MM.1S (cell line): ENCODE data around the gene DCAF15.
"Not testable (repeated sequence)": the region's sequence is repeated elsewhere in the genome, so short reads cannot be mapped to it uniquely, and the experiment has no call there.

Experiments
- DNase-seq: peaks from one replicate; pipeline ENCODE4 v3.0.0-alpha.2; 2015
- H2AFZ ChIP-seq: fragments of 300-600 bp; sonication (generic); 2 replicates; pipeline ENCODE4 v1.6.0; 2016; ENCODE audit warnings: antibody characterized with exemption, low read length
- H3F3A ChIP-seq: fragments of 300-600 bp; sonication (generic); 2 replicates; pipeline ENCODE4 v1.6.1; 2016; ENCODE audit warnings: mild to moderate bottlenecking, antibody characterized with exemption, low read length, moderate library complexity, mixed read lengths; ENCODE audit not compliant: insufficient read depth
- H3K27ac ChIP-seq: fragments of 300-600 bp; sonication (generic); 2 replicates; pipeline ENCODE4 v1.5.1; 2016; ENCODE audit warnings: mild to moderate bottlenecking, low read length
- H3K27me3 ChIP-seq: fragments of 300-600 bp; sonication (generic); replicated peaks from 2 replicates; pipeline ENCODE4 v1.6.0; 2016; ENCODE audit warnings: low read length; ENCODE audit not compliant: insufficient read depth
- H3K36me3 ChIP-seq: fragments of 300-600 bp; sonication (generic); replicated peaks from 2 replicates; pipeline ENCODE4 v1.6.1; 2016; ENCODE audit warnings: mild to moderate bottlenecking, low read length, mixed read lengths; ENCODE audit not compliant: insufficient read depth
- H3K4me1 ChIP-seq: fragments of 300-600 bp; sonication (generic); 2 replicates; pipeline ENCODE4 v1.6.1; 2016; ENCODE audit warnings: low read length, mixed read lengths
- H3K4me2 ChIP-seq: fragments of 300-600 bp; sonication (generic); 2 replicates; pipeline ENCODE4 v1.6.0; 2016; ENCODE audit warnings: low read depth, low read length
- H3K4me3 ChIP-seq: fragments of 300-600 bp; sonication (generic); 2 replicates; pipeline ENCODE4 v1.5.1; 2016; ENCODE audit warnings: low read length, mixed read lengths
- H3K79me2 ChIP-seq: fragments of 300-600 bp; sonication (generic); 2 replicates; pipeline ENCODE4 v1.6.1; 2016; ENCODE audit warnings: mixed run types, low read length, mixed read lengths
- H3K9ac ChIP-seq: fragments of 300-600 bp; sonication (generic); 2 replicates; pipeline ENCODE4 v1.6.1; 2016; ENCODE audit warnings: low read length, mixed read lengths
- H3K9me2 ChIP-seq: fragments of 300-600 bp; sonication (generic); replicated peaks from 2 replicates; pipeline ENCODE4 v1.6.1; 2016; ENCODE audit warnings: mild to moderate bottlenecking, low read length, mixed read lengths; ENCODE audit not compliant: insufficient read depth
- H3K9me3 ChIP-seq: fragments of 300-600 bp; sonication (generic); replicated peaks from 2 replicates; pipeline ENCODE4 v1.6.1; 2016; ENCODE audit warnings: mild to moderate bottlenecking, low read length, mixed read lengths; ENCODE audit not compliant: insufficient read depth
- H4K20me1 ChIP-seq: fragments of 300-600 bp; sonication (generic); 2 replicates; pipeline ENCODE4 v1.6.1; 2016; ENCODE audit warnings: mild to moderate bottlenecking, low read length, moderate library complexity, mixed read lengths; ENCODE audit not compliant: insufficient read depth
- EZH2 ChIP-seq: fragments of 300-600 bp; sonication (generic); optimal IDR thresholded peaks from 2 replicates; pipeline ENCODE3; 2017; ENCODE audit warnings: low read depth, mild to moderate bottlenecking, antibody characterized with exemption, low read length, mixed read lengths
- EZH2phosphoT487 ChIP-seq: fragments of 300-600 bp; sonication (generic); IDR thresholded peaks from 2 replicates; pipeline ENCODE4 v1.6.1; 2018; ENCODE audit warnings: antibody characterized with exemption, low read length
- TF ChIP-seq, protein P1 (sequence below): fragments of 300-600 bp; sonication (generic); IDR thresholded peaks from 2 replicates; pipeline ENCODE4 v1.5.1; 2016; ENCODE audit warnings: antibody characterized with exemption, low read length, mixed read lengths

The DCAF15 gene

GRCh38 chr19:13966684-13967128 is 14.4 kb downstream of the DCAF15 start:
- no peaks in the 10 kb centered on the region for H3K4me1 ChIP-seq
- DNase-seq, result no peak
- no peaks in the 10 kb centered on the region for H3K9me3 ChIP-seq
- H3K27me3 ChIP-seq, result no peaks in the 10 kb centered on the region
- H3K27ac ChIP-seq, result no peak overlapping the region
- no peak for TF ChIP-seq EZH2
- no peak for TF ChIP-seq EZH2phosphoT487
- TF ChIP-seq, protein P1, sequence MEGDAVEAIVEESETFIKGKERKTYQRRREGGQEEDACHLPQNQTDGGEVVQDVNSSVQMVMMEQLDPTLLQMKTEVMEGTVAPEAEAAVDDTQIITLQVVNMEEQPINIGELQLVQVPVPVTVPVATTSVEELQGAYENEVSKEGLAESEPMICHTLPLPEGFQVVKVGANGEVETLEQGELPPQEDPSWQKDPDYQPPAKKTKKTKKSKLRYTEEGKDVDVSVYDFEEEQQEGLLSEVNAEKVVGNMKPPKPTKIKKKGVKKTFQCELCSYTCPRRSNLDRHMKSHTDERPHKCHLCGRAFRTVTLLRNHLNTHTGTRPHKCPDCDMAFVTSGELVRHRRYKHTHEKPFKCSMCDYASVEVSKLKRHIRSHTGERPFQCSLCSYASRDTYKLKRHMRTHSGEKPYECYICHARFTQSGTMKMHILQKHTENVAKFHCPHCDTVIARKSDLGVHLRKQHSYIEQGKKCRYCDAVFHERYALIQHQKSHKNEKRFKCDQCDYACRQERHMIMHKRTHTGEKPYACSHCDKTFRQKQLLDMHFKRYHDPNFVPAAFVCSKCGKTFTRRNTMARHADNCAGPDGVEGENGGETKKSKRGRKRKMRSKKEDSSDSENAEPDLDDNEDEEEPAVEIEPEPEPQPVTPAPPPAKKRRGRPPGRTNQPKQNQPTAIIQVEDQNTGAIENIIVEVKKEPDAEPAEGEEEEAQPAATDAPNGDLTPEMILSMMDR, result no peak
- no peak overlapping the region for H3K4me2 ChIP-seq
- no peak overlapping the region for H3K9ac ChIP-seq
- no peaks in the 10 kb centered on the region for H3K79me2 ChIP-seq
- H3F3A ChIP-seq, result no peaks in the 10 kb centered on the region
- no peak overlapping the region for H2AFZ ChIP-seq
- no peak overlapping the region for H3K4me3 ChIP-seq
- H4K20me1 ChIP-seq, result no peaks in the 10 kb centered on the region
- H3K9me2 ChIP-seq, result no peaks in the 10 kb centered on the region
- H3K36me3 ChIP-seq, result no peaks in the 10 kb centered on the region

- not testable (repeated sequence) for H4K20me1 ChIP-seq, H3K27me3 ChIP-seq, H3K27ac ChIP-seq, H3K79me2 ChIP-seq, H3K36me3 ChIP-seq, H3K9ac ChIP-seq, H3K4me2 ChIP-seq, H3K4me3 ChIP-seq, H3F3A ChIP-seq, H3K9me2 ChIP-seq, H3K9me3 ChIP-seq, DNase-seq, H2AFZ ChIP-seq, H3K4me1 ChIP-seq
Measured at GRCh38 chr19:13967206-13967605, 14.9 kb downstream of the DCAF15 start.

- H3K9me3 ChIP-seq, result no peaks in the 10 kb centered on the region
- no peaks in the 10 kb centered on the region for H4K20me1 ChIP-seq
- no peak overlapping the region for H3K9ac ChIP-seq
- H3K79me2 ChIP-seq, result no peaks in the 10 kb centered on the region
- H3K36me3 ChIP-seq, result no peaks in the 10 kb centered on the region
- no peaks in the 10 kb centered on the region for H3K27me3 ChIP-seq
- H2AFZ ChIP-seq, result no peak overlapping the region
- no peak overlapping the region for H3K4me2 ChIP-seq
- no peaks in the 10 kb centered on the region for H3F3A ChIP-seq
- H3K27ac ChIP-seq, result no peak overlapping the region
- no peaks in the 10 kb centered on the region for H3K4me1 ChIP-seq
- no peak for DNase-seq
- H3K4me3 ChIP-seq, result no peak overlapping the region
- TF ChIP-seq, protein P1, result no peak
- TF ChIP-seq EZH2, result no peak
- no peak for TF ChIP-seq EZH2phosphoT487
- no peaks in the 10 kb centered on the region for H3K9me2 ChIP-seq
Measured at GRCh38 chr19:13968383-13968935, 16.1 kb downstream of the DCAF15 start.

DNA sequence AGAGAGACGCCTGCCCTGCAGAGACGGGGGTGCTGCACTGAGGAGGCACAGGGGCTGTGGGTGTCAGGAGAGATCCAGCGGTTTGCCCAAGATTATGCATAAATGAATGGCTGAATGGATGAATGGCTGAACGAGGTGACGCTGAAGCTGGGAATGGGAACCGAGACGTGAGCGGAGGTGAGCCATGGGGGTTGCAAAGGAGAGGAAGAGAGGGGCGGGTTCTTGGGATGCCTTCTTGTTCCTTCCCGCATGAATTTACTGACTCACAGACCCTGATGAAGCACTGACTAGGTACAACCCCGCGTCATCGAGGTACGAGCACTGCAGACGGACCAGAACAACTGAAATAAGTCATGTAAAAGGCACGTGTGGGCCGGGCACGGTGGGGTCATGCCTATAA is 16.7 kb downstream of the DCAF15 start:
- no peaks in the 10 kb centered on the region for H3K36me3 ChIP-seq
- TF ChIP-seq EZH2phosphoT487 (no peak), EZH2 (no peak)
- TF ChIP-seq, protein P1, result no peak
- no peaks in the 10 kb centered on the region for H4K20me1 ChIP-seq
- H3K27ac ChIP-seq, result no peak overlapping the region
- H3K4me3 ChIP-seq, result no peak overlapping the region
- H3K9ac ChIP-seq, result no peak overlapping the region
- H3K4me1 ChIP-seq, result no peaks in the 10 kb centered on the region
- no peak overlapping the region for H3K4me2 ChIP-seq
- no peaks in the 10 kb centered on the region for H3F3A ChIP-seq
- DNase-seq, result no peak
- no peaks in the 10 kb centered on the region for H3K27me3 ChIP-seq
- no peaks in the 10 kb centered on the region for H3K9me2 ChIP-seq
- no peaks in the 10 kb centered on the region for H3K9me3 ChIP-seq
- no peak overlapping the region for H2AFZ ChIP-seq
- no peaks in the 10 kb centered on the region for H3K79me2 ChIP-seq
